Heart left ventricle (tissue), 13 donors: Measurements from ENCODE around the gene SCN4B.

Experiments used
- POLR2A ChIP-seq, 2 donors: fragments of 450-650 bp; IDR thresholded peaks; one replicate each; pipeline ENCODE4 v1.6.1; 2017; ENCODE audit warnings: antibody characterized with exemption in 2 of 2, mild to moderate bottlenecking in 2 of 2, moderate library complexity in 2 of 2
- TF ChIP-seq, protein P1 (sequence below), 12 donors: fragments of 200-600 bp; sonication (generic) in 4 of 12; IDR thresholded peaks; one replicate each; pipeline versions ENCODE4 v1.5.0 to v1.8.0; 2018 to 2022; ENCODE audit warnings: antibody characterized with exemption in 12 of 12, mild to moderate bottlenecking in 5 of 12
- donor health status: ischemic (EF 13 %, LVEDD 7.1; RV severe dilation, severe dysfunction).
- donor health status: DM: no; HTN: yes; CAD: no.
- donor health status: DM: no; HTN: no; CAD: no.
- donor health status: ischemic (EF 25% LVEDD 6.9; RV normal size, moderate dysfunction).
- donor health status: ischemic (EF 25% LVEDD 5.7; RV mildly dilated, moderate dysfunction).
- donor health status: ischemic (EF 35%, LVEDD 5.7; RV mildly dilated, moderate dysfunction).
- donor health status: nonischemic (EF 11% LVEDD 7.7; RV severe dilation, severe dysfunction).
- donor health status: DM: yes; HTN: yes; CAD: no.
- donor health status: PGD.
- donor health status: ischemic (EF 29% LVEDD 5.4; RV normal size, mild dysfunction).
- donor health status: nonischemic (EF 23%, LVEDD 6.1; RV moderate dilation, normal function).

DNA sequence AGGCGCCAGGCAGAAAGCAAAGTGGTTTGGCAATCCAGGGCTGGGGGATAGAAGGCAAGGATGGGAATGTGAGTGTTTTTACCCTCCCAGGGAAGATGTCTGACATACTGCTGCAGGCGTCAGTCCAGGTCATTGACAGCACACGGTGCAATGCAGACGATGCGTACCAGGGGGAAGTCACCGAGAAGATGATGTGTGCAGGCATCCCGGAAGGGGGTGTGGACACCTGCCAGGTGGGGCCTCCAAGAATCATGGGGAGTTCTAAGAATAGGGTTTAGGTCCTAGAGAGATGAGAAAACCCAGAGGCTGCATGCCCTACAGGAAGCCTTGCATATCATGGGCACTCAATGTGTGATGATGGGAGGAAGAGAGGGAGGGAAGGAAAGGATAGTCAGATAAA lies 37.6 kb downstream of the SCN4B start:
- TF ChIP-seq POLR2A (IDR thresholded peaks at IDR 0.05) = no peak
- TF ChIP-seq, protein P1, sequence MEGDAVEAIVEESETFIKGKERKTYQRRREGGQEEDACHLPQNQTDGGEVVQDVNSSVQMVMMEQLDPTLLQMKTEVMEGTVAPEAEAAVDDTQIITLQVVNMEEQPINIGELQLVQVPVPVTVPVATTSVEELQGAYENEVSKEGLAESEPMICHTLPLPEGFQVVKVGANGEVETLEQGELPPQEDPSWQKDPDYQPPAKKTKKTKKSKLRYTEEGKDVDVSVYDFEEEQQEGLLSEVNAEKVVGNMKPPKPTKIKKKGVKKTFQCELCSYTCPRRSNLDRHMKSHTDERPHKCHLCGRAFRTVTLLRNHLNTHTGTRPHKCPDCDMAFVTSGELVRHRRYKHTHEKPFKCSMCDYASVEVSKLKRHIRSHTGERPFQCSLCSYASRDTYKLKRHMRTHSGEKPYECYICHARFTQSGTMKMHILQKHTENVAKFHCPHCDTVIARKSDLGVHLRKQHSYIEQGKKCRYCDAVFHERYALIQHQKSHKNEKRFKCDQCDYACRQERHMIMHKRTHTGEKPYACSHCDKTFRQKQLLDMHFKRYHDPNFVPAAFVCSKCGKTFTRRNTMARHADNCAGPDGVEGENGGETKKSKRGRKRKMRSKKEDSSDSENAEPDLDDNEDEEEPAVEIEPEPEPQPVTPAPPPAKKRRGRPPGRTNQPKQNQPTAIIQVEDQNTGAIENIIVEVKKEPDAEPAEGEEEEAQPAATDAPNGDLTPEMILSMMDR (IDR thresholded peaks at IDR 0.05) = no peak
